Fibroblast of the aortic adventitia (primary cell): ENCODE measurements around the gene GPR150. TPM values are rescaled to one million over a fixed set of nuclear protein-coding genes. Genes with fewer than 3 reads are reported as not detected.

Experiments used
- DNase-seq: peaks from one replicate; pipeline ENCODE4 v3.0.0-alpha.2; 2010; ENCODE audit warnings: low read depth
- H3K4me3 ChIP-seq: 2 replicates; pipeline ENCODE4 v1.5.1; 2011; ENCODE audit warnings: low read depth, mild to moderate bottlenecking, control low read depth, low read length, moderate library complexity
- CTCF ChIP-seq: IDR thresholded peaks from 2 replicates; pipeline ENCODE4 v1.5.1; 2011; ENCODE audit warnings: mild to moderate bottlenecking, low read length, control low read depth, inconsistent platforms; ENCODE audit not compliant: insufficient read depth
- total RNA-seq: library from RNA; depleted of rRNA; stranded (reverse); fragments of >200 nt; gene quantifications from 2 replicates; pipeline ENCODE4 v1.2.3, GENCODE V29; 2012; ENCODE audit warnings: low replicate concordance

Gene GPR150
- total RNA-seq, 1 donor = 0.27 TPM

- no peak for TF ChIP-seq CTCF
- peak overlapping the region; percentile 59 for H3K4me3 ChIP-seq
- no peak for DNase-seq
Observed at GRCh38 chr5:95620870-95621838, 1.3 kb downstream of the GPR150 start.

GRCh38 chr5:95621839-95622629 is 2.1 kb downstream of the GPR150 start:
- no peak for TF ChIP-seq CTCF
- DNase-seq = no peak
- no peak overlapping the region for H3K4me3 ChIP-seq

- no peak for TF ChIP-seq CTCF
Observed at GRCh38 chr5:95623706-95624105, 3.8 kb downstream of the GPR150 start.

GRCh38 chr5:95624368-95624767 is 4.5 kb downstream of the GPR150 start:
- H3K4me3 ChIP-seq = no peak overlapping the region
- no peak for TF ChIP-seq CTCF
- no peak for DNase-seq

More at GRCh38 chr5:95623706-95624105, 3.8 kb downstream of the GPR150 start:
- H3K4me3 ChIP-seq = no peak overlapping the region
- DNase-seq = no peak

GRCh38 chr5:95626701-95627100 is 6.8 kb downstream of the GPR150 start:
- DNase-seq = peak; percentile 48
- H3K4me3 ChIP-seq = no peak overlapping the region
- TF ChIP-seq CTCF = no peak

- no peak overlapping the region for H3K4me3 ChIP-seq
- no peak for DNase-seq
- no peak for TF ChIP-seq CTCF
Observed at GRCh38 chr5:95627971-95628810, 8.3 kb downstream of the GPR150 start.
